A549 (cell line): ENCODE measurements around the gene LHX4.

Experiments
- CTCF ChIP-seq: fragments of >200 bp; sonication (Bioruptor Twin); formaldehyde crosslinking; IDR thresholded peaks from 3 replicates; pipeline ENCODE4 v1.5.1; 2016
- EHF ChIP-seq: fragments of 250-450 bp; sonication (Bioruptor Pico); IDR thresholded peaks from 2 replicates; pipeline ENCODE4 v1.5.0; 2020; ENCODE audit warnings: mild to moderate bottlenecking
- ELK1 ChIP-seq: fragments of 150-350 bp; IDR thresholded peaks from 2 replicates; pipeline ENCODE4 v1.6.1; 2014; ENCODE audit warnings: low read depth, mild to moderate bottlenecking, low read length
- FOSL2 ChIP-seq, 2 experiments: fragments of 450-650 bp in 1 of 2; fragments of >200 bp in 1 of 2; sonication (Bioruptor Twin) in 1 of 2; formaldehyde crosslinking; IDR thresholded peaks; 2 replicates each; pipeline versions ENCODE4 v1.5.0 to v1.6.1; 2016 to 2020; ENCODE audit warnings: mild to moderate bottlenecking in 1 of 2, moderate library complexity in 1 of 2
- GATA3 ChIP-seq: IDR thresholded peaks from 2 replicates; pipeline ENCODE4 v1.6.1; 2012; ENCODE audit warnings: borderline replicate concordance
- HMGXB4 ChIP-seq: fragments of 250-450 bp; sonication (Bioruptor Pico); IDR thresholded peaks from 2 replicates; pipeline ENCODE4 v1.5.0; 2021; ENCODE audit warnings: mild to moderate bottlenecking, moderate library complexity, borderline replicate concordance
- HOXB5 ChIP-seq: fragments of 250-450 bp; sonication (Bioruptor Pico); IDR thresholded peaks from 2 replicates; pipeline ENCODE4 v1.5.0; 2020; ENCODE audit warnings: mild to moderate bottlenecking, moderate library complexity
- KDM1A ChIP-seq: fragments of 200-600 bp; sonication (generic); IDR thresholded peaks from 2 replicates; pipeline ENCODE4 v1.6.1; 2016; ENCODE audit warnings: low read depth, mild to moderate bottlenecking
- PBX3 ChIP-seq: IDR thresholded peaks from 2 replicates; pipeline ENCODE4 v1.6.1; 2012
- RAD21 ChIP-seq, 2 experiments: fragments of >200 bp in 1 of 2; sonication (Bioruptor Twin) in 1 of 2; formaldehyde crosslinking in 1 of 2; IDR thresholded peaks in 1 of 2; conservative IDR thresholded peaks in 1 of 2; 2 replicates in 1 of 2; 3 replicates in 1 of 2; pipeline ENCODE4 v1.6.1; 2012 to 2018; ENCODE audit warnings: inconsistent platforms in 1 of 2
- REST ChIP-seq: fragments of 200-600 bp; sonication (generic); IDR thresholded peaks from 2 replicates; pipeline ENCODE4 v1.6.1; 2016; ENCODE audit warnings: antibody characterized with exemption, mild to moderate bottlenecking, moderate library complexity
- SMC3 ChIP-seq: fragments of >200 bp; sonication (Bioruptor Twin); formaldehyde crosslinking; IDR thresholded peaks from 3 replicates; pipeline ENCODE4 v1.6.1; 2018; ENCODE audit warnings: inconsistent platforms
- USF2 ChIP-seq: fragments of 450-650 bp; IDR thresholded peaks from 2 replicates; pipeline ENCODE4 v1.6.1; 2014; ENCODE audit warnings: antibody characterized with exemption

- TF ChIP-seq REST: no peak
- no peak for TF ChIP-seq GATA3
- TF ChIP-seq CTCF: no peak
- no peak for TF ChIP-seq SMC3
- TF ChIP-seq EHF (CRISPR knock-in tag): no peak
- TF ChIP-seq PBX3: no peak
- no peak for TF ChIP-seq HMGXB4 (CRISPR knock-in tag)
- TF ChIP-seq USF2: no peak
- no peak for TF ChIP-seq ELK1
- TF ChIP-seq FOSL2 (IDR thresholded peaks at IDR 0.05): no peak
- TF ChIP-seq FOSL2 (CRISPR knock-in tag; IDR thresholded peaks at IDR 0.05): no peak
- no peak for TF ChIP-seq RAD21 (conservative IDR thresholded peaks at IDR 0.05 in 1 of 2, IDR thresholded peaks at IDR 0.05 in 1 of 2)
- TF ChIP-seq KDM1A: no peak
- TF ChIP-seq HOXB5 (CRISPR knock-in tag): no peak
Observed at GRCh38 chr1:180231936-180232335, 1.9 kb downstream of the LHX4 start.
